CD4-positive, alpha-beta T cell treated with Interleukin-17A for 1 hour (primary cell): ENCODE results near the gene ADGRD1.

ENCODE experiments used
- DNase-seq: peaks from one replicate; pipeline ENCODE4 v3.0.0-alpha.2; 2020

The ADGRD1 gene

DNA sequence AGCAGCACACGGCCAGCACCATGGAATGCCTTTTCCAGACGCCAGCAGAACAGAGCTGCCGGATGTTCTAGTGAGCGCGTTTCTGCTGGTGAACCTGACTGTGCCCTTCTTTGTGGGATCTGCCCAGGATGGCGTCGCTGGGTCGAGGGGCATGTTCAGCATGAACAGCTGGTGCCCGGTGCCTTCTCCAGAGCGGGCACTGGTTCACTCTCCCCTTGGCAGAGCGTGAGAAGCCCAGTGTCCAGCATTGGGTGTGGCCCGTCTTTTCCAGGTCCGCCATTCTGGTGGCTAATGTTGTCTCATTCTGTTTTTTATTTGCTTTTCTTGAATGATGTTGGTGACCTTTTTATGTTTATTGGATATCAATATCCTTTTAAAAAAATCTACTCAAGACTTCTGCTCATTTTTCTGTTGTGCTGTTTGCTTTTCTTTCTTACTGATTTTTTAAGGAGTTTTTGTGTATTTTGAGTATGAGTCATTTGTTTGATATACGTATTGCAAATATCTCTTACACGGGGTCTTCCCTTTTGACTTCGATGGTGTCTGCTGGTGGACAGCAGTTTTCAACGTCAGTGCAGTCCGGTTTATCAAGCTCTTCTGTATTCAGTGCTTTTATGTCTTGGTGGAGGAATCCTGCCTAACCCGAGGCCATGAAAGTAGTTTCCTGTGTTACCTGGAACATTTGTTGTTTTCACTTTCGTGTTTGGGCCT, 74.3 kb downstream of the ADGRD1 start:
- DNase-seq = no peak

DNA sequence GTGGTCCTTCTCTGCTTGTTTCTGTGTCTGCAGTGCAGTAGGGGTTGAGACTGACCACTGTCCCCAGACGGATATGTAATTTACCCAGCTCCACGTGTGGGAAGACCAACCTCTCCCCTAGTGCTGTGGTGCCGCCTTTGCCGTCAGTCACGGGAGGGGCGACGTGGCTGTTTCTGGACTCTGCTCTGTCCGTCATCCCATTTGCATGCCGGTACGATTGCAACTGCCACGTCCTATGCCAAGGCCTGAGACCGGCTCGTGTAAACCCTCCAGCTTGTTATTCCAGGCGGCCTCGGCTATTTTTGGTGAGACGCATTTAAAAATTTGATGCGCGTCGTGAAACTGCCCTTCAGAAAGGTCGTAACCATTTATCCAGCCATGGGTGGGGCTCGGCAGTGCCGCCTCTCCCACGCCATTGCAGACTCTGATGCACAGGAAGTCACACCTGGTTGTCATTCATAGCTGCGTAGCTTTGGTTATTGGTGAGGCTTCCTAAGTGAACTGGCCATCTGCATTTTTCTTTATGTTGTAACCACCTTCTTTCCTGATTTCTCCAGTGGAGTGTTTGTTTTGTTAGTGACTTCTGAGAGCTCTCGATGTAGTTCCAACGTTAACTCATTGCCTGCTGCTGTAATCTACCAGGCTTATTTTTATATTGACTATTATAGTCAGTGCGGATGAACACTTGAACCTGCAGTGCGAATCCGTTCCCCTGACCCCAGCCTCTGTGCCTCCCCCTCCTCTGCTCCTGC, 75.1 kb downstream of the ADGRD1 start:
- no peak for DNase-seq

DNA sequence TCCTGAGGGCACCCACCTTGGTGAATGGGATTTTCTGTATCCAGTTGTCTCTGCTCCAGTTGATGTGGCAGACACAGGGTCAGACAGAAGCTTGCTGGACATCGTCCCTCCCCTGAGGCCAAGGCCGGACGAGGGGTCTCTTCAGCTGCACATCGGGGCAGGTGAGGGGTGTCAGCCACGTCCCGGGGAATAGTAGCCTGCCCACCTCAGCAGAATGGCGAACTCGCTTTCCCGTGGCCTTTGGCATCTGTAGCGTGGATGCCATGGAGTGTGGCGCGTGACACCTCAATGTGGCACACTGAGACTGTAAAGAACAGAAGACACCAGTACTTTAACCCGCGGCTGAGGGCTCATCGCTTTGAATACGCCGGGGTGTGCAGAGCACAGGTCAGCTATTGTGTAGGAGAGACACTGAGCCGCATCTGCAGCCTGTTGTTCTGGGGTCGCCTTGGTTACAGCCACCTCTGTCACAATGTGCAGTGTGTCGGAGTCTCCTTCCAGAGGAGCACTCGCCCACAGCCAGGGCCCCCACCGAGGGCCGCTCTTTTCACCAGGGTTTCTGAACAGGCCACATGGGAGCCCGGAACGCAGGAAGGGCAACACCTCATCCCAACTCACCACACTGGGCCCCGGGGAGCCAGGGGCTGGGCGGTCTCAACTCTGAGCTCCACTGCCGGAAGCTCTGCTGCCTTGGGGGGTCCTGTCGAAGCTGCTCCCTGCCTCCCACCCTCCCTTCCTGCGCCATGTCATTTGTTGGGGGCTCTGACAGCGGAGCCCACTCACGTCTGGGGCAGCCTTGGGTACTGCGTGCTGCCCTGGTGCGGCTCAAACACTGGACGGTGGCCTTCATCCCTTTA, 77.0 kb downstream of the ADGRD1 start:
- no peak for DNase-seq

DNA sequence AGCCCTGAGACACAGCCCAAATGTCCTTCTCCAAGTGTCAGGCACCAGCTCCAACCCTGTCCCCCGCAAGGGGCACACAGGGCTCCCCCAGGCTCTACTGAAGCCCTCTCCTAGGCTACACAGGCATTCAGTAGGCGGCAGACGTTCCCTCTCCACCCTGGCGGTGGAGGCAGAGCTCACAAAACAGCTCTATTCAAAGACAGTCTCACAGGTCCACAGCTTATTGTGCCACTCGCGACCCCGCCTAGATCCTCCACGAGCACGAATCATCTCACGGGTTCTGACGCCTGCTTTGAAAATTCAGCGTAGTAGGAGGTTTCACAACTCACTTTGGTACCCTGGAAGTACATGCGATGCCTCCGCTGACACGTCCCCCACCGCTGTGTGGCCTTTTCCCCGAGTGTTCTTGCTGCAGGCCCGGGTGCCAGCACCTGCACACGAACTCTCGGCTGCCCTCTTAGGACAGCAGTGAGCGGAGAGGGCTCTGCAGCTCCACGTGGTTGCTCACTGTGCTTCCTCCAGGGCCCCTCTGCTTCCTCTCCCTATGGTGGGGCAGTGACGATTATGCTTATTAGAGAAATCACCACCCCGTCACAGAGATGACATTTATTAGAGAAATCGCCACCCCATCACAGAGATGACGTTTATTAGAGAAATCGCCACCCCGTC, 78.5 kb downstream of the ADGRD1 start:
- no peak for DNase-seq

DNA sequence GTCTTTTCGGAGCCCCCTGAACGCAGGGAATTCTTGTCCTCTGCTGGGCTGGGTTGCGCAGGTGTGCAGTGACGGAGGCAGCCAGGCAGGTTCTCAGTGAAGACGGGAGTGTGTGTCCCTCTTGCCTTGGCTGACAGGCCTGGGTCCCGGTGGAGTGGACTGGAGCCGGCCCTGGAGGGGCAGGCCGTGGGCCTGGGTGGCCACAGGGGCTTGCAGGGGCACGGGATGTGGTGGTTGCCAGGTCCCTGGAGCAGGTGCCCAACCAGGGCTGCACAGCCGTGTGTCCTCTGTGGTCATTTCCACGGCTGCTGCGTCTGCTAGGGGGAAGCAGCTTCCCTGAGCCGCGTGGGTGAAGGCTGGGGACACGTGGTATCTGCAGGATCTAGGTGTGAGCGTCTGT, 79.8 kb downstream of the ADGRD1 start:
- DNase-seq = no peak

DNA sequence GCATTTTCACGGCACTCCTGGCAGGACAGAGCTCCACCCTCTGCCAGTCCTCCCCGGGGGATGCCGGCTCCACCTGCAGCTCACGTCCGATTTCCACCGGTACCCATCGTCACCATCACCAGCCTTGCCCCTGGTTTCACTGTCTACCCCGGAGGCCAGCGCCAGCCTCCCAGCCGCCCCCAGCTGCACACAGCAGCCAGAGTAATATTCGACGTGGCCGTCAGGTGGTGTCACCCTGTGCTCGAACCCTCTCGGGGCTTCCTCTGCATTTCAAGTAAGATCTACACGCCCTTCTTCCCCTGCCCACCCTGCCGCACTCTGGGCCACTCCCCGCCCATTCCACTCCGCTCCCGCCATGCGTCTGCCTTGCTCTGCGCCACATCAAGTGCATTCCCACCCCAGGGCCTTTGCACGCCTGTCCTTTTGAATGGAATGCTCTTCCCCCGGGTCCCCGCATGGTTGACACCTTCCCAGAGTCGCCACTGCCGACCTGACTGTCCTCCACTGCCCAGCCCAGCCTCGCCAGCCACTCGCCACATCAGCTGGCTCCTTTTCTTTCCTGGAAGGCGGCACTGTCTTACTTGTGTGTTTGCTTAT, 80.3 kb downstream of the ADGRD1 start:
- DNase-seq = no peak

DNA sequence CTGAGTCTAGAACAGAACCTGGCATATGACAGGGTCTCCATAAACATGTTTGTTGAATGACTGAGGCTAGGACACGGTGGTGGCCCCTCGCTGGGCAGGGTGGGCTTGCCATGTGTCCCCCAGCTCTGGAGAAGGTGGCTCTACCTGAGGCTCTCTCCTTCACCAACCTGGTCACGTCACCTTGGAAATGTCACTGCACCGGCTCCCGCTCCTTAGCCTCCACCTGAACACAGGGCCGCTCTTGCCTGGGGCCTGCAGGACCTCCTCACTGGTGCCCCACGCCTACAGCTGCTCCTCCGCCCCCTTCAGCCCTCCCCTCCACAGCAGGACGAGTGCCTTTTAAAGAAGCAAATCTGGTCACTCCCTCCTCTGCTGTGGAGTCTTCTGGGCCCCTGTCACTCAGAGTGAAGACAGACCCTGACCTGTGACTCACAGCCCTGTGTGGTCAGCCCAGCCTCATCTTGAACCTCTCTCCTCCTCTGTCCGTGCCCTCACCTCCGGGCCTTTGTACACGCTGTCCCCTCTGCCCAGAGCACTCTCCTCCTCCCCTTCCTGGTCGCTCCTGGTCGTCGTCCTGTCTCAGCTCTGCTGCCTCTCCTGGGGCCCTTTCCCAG, 81.0 kb downstream of the ADGRD1 start:
- DNase-seq = no peak

DNA sequence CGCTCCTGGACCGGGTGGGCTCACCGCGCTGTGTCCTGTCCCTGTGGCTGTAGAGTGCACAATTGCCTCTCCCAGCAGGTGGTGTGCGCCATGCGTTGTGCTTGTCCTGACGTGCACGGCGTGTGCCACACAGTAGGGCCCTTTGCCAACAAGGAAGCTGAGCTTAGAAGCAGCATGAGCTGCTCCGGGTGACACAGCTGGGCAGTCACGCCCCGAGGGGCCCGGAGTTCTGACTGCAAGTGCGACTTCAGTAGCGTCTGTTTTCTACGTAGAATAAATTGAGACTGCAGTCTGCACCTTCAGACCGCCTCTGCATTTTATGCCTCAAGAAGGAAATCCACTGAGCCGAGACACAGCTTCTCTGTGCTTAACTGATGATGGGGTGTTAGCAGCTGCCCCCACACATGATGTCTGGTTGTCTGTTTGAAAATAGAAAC, 81.6 kb downstream of the ADGRD1 start:
- no peak for DNase-seq

DNA sequence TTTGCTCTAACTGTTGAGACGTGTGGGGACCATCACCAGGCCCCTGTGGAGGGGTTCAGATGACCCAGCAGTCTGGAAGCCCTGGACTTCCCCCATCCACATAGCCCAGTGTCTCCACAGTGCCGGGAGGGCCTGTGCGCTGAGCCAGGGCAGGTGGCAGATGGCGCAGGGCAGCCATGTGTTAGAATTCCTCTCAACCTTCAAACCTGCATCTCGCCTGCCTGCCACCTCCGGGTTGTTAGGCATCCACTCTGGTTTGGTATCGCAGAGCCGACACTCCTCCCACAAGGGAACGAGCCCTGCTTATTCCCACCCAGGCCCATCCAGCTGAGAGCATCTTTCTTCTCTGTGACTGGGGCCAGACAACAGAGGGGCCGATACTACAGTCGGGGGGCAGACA, 84.5 kb downstream of the ADGRD1 start:
- no peak for DNase-seq

DNA sequence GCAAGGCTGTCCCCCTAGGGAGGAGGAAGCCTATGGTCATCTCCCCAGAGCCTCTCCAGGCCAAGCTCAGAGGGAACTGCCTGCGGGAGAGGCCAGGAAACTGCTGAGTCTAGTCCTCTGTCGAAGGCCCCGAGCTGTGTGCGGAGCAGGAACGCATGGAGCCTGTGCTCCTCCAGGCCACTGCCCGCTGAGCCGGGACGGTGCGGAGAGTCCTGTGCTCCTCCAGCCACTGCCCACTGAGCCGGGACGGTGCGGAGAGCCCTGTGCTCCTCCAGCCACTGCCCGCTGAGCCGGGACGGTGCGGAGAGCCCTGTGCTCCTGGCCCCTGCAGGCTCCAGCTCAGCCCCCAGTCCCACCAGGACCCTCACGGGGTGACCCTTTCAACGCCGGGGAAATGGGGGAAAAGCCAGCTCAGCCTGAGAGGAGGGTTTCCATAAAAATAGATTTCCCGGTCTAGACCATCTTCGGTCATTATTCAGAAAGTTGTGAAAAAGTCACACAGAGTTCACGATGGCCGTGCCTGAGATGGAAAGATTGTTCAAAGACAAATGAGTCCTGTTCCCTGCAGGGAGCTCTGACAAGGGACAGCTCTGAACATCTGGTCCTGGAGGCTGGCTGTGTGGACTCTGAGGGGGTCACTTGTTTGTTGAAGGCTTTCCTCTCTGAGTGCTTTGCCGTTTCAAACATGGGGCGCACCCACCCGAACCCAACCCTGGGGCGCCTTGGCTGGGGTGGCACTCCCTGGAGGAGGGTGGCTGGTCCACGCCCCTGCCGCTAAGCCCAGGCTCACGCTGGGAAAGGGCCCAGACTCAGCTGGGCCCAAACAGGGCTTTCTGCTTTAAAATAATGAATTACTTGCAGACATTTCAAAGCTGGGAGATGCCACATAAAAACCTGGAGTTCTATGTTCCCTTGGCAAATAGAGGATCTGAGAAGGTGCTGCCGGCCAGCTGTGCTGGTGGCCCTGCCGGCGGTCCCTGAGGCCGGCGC, 85.5 kb downstream of the ADGRD1 start:
- DNase-seq = no peak

DNA sequence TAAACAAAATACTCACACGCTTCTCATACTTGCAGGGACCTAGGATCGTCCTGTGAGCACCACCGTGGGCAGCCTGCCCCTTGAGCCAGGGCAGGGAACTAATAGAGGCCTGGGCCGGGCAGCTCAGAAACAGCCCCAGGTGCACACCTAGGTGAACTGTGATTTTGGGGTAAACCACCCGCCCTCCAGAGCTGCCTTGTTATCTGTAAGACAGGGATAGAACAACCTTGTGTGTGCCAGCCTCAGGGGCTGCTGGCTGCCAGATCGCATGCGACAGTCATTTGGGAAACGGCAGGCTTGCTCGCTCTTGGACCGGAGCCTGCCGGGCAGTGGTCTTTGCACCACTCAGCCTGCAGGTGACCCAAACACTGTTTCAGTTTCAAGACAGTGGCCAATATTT, 86.8 kb downstream of the ADGRD1 start:
- DNase-seq = no peak

DNA sequence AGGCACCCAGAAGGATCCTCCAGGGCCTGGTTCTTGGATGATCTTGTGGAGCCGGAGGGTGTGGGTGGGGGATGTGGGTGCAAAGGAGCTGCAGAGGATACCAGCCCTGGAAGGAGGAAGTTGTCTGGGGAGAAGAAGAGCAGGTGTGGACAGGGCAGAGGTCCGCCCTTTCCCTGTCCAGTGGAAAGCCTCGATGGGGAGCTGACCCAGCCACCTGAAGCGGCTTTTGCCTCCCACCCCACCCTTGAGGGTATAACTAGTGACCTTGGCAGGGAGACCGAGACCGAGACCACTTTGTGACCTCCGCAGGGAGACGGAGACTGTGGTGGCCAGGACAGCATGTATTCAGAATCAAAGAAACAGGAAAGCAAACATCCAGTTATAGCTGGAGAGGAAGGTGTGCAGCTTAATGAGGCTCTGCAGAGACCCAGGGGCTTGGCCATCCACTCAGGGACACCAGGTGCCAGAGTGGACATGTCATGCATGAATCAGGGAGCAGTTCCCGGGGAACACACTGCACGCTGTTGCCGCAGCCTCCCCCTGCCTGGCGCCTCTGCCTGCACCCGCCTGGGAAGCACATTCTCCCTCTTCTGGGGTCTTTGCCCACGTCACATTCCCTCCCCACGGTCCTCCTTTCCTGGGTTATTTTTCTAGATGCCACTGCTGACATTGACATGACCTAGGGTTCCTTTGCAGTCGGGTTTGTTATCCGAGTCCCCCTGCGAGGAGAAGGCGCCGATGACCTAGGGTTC, 87.7 kb downstream of the ADGRD1 start:
- no peak for DNase-seq

DNA sequence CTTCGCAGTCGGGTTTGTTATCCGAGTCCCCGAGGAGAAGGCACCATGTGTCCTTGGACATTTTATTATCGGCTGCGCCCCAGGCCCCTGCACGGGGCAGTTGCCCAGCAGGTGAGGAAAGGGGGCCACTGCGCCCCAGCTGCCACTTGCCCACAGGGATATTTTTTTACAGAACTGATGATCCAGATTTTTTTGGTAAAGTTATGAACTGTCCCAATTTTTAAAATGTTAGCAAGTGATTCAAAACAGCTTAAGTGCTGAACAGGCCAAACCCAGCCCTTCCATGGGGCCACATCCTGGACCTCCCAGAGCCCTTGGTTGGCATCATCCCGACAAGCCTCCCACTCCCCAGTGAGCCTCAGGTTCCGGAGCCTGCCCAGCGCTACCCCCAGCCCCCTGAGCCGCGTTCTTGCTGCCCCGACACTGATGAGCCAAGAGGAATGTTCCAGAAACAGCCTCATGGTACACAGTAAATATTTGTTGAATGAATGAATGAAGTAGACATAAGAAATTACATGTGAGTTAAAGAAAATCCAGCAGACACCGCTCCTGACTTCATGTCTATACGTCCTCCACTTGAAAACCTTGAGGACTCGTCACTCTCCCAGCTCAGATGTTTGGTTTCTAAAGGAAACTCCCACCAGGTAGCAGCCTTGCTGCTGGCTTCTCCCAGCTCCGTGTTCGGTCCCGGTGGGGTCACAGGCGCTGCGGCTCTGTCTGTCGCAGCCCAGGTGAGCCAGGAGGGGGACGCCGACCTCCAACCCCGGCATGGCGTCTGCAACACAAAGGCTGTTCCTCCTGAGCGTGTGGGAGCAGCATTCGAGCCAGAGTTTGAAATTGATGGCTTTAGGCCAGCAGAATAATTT, 88.5 kb downstream of the ADGRD1 start:
- no peak for DNase-seq

DNA sequence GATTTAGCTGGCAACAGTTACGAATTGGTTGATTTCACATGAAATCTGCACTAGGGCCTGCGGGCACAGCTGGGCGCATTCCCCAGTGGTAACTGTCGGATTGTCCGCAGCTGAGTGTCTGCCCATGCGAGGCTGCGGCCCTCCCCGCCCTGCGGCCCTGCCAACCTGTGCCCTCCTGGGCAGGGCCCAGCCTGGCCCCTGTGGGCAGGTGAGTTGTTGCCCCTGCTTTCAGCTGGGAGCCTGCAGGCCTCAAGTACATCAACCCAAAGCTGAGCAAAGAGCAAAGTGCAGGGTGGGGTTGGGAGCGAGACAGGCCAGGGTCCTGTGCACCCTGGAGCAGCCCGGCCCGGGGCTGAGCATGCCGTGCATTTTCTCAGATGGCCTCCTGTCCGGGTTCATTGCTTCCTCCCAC, 89.1 kb downstream of the ADGRD1 start:
- no peak for DNase-seq

DNA sequence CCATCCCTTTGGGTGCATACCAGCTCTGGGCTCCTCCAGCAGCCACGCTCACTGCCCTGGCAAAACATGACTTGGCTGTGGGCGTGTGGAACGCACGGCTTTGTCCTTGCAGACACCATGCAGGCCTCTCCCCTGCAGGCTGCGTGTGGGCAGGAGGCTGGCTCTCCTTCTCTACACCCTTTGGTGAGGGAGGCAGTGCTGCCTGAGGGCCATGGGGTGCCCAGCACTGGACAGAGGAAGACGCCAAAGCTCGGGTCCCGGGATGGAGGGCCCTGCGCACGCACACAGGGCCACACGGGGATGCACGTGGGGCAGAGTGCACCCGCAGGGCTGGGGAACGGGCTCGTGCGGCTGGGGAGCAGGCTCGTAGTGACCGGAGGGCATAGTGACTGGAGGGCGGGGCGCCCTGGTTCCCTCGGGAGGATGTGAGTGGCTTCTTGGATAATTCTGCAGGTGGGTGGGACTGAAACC, 89.7 kb downstream of the ADGRD1 start:
- DNase-seq = no peak

DNA sequence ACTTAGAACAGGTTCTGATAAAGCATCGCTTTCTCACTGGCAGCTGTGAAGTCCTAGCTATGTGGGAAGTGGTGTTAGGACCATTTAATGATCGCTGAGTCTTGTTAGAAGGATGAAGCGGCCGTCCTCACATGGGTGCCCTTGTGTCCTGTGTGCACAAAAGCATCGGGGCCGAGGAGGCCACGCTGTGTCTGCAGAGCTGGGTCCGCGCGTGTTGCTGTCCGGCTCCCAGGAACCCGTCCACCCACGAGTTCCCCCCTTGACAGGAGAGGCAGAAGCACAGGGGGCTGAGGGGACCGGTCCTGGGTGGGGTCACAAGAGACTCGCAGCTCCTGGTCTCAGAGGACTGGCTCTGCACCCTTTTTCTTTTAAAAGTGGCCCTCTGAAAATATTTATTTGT, 90.4 kb downstream of the ADGRD1 start:
- no peak for DNase-seq

DNA sequence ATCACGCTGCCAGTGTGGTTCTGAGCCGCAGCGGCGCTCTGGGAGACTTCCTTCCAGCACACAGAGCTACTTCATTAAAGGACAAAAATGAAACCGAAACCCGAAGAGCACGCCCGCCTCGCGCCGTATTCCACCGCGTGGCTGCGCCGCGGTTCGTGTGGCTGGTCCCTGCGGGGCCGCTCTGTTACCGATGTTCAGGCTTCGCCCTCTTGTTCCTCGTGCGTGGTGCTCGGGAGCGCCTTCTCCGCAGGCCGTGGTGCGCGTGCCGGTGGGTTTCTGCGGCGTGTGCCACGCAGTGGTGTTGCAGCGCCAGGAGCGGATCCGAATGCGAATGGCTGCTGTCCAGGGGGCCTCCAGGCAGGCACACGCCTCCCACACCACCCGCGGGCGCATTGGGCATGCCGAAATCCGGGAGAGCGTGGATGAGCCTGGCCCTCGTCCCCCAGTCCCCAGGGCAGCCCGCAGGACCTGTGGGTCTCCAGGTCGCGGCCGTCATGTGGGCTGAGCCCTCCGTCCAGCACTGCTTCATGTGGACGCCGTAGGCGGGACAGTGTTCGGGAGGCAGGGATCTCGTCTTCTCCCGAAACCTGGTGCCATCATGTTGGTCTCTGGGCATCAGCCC, 91.2 kb downstream of the ADGRD1 start:
- no peak for DNase-seq

DNA sequence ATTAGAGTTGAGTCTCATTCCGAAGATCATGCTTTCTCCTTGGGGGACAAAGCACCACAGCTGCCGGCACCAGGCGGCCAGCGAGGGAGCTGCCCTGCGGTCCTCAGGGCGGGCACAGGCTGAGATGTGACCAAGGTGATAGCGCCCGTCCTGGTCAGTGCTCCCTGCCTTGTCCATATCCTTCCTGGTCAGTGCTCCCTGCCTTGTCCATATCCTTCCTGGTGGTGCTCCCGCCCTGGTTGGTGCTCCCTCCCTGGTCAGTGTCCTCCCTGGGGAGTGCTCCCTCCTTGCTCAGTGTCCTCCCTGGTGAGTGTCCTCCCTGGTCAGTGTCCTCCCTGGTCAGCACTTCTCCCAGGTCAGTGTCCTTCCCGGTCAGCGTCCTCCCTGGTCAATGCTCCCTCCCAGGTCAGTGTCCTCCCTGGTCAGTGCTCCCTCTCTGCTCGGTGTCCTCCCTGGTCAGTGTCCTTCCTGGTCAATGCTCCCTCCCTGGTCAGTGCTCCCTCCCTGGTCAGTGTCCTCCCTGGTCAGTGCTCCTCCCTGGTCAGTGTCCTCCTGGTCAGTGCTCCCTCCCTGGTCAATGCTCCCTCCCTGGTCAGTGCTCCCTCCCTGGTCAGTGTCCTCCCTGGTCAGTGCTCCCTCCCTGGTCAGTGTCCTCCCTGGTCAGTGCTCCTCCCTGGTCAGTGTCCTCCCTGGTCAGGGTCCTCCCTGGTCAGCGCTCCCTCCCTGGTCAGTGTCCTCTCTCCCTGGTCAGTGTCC, 92.2 kb downstream of the ADGRD1 start:
- DNase-seq = no peak
